Astrocyte of the spinal cord (primary cell): ENCODE measurements around the gene TRIM24.
A peak's percentile ranks its signal among the peaks of the same experiment; 100 is the strongest.
"Not testable (repeated sequence)": the region's sequence is repeated elsewhere in the genome, so short reads cannot be mapped to it uniquely, and the experiment has no call there.

Source experiments
- DNase-seq: peaks from one replicate; pipeline ENCODE4 v3.0.0; 2011; ENCODE audit warnings: low read depth, low spot score
- H3K4me3 ChIP-seq: 2 replicates; pipeline ENCODE4 v1.5.1; 2011; ENCODE audit warnings: low read depth, mild to moderate bottlenecking, low read length, moderate library complexity
- CTCF ChIP-seq: IDR thresholded peaks from 2 replicates; pipeline ENCODE4 v1.5.1; 2012; ENCODE audit warnings: low read depth, mild to moderate bottlenecking, low read length, inconsistent platforms
- in situ Hi-C: cut with HindIII; loops from 2 replicates; pipeline ENCODE4 v1.10.0; 2017; ENCODE audit warnings: low sequenced_read_pairs

TRIM24 gene

GRCh38 chr7:138460649-138461607 lies 869 bp downstream of the TRIM24 start:
- in situ Hi-C loops = no loop called here
- peak overlapping the region; percentile 63 for H3K4me3 ChIP-seq
- peak; percentile 50 for DNase-seq
- TF ChIP-seq CTCF = no peak

- in situ Hi-C loops, DNase-seq, H3K4me3 ChIP-seq: not testable (repeated sequence)
Observed at GRCh38 chr7:138463291-138463618, 3.2 kb downstream of the TRIM24 start.

GRCh38 chr7:138465046-138465445 lies 5.0 kb downstream of the TRIM24 start:
- no peak for TF ChIP-seq CTCF
- in situ Hi-C loops = no loop called here
- H3K4me3 ChIP-seq = no peak overlapping the region
- peak; percentile 24 for DNase-seq

GRCh38 chr7:138466069-138466756 lies 6.2 kb downstream of the TRIM24 start:
- H3K4me3 ChIP-seq, DNase-seq, in situ Hi-C loops: not testable (repeated sequence)

- in situ Hi-C loops = no loop called here
- no peak for TF ChIP-seq CTCF
- peak; percentile 7 for DNase-seq
- H3K4me3 ChIP-seq = no peak overlapping the region
Observed at GRCh38 chr7:138468244-138469123, 8.4 kb downstream of the TRIM24 start.

- in situ Hi-C loops = no loop called here
- no peak for TF ChIP-seq CTCF
- H3K4me3 ChIP-seq = no peak overlapping the region
- DNase-seq = no peak
Observed at GRCh38 chr7:138470391-138471157, 10.5 kb downstream of the TRIM24 start.
